Measurements from ENCODE around the gene NTN5. TPM values are rescaled to one million over a fixed set of nuclear protein-coding genes. Genes with fewer than 3 reads are reported as not detected.

NTN5 gene
- not detected in 2 replicates for total RNA-seq

GRCh38 chr19:48672994-48673393 is at the start of gene NTN5:
NTN5 (minus strand) TSS chr19:48673017; CDS start chr19:48670986, 2,031 bp downstream.

GRCh38 chr19:48719263-48720171 is 46.7 kb upstream of the NTN5 start, which contains the start of gene MAMSTR:
MAMSTR (minus strand) TSS chr19:48719725; CDS start chr19:48719031, 694 bp downstream.

GRCh38 chr19:48695743-48696352 is 23.0 kb upstream of the NTN5 start, which contains the start of gene FUT2:
FUT2 (plus strand) TSS chr19:48695971; CDS start chr19:48702957, 6,986 bp downstream.

GRCh38 chr19:48646001-48646721 is 26.7 kb downstream of the NTN5 start, which contains the start of gene CA11:
CA11 (minus strand) TSS chr19:48646187; CDS start chr19:48645632, 555 bp downstream.

GRCh38 chr19:48636859-48637448 is 35.9 kb downstream of the NTN5 start, which contains the start of gene DBP:
DBP (minus strand) TSS chr19:48637379; CDS start chr19:48636994, 385 bp downstream.

GRCh38 chr19:48618916-48619691 is 53.7 kb downstream of the NTN5 start, which contains the start of the genes RPL18 and SPHK2:
RPL18 (minus strand) TSS chr19:48619178; CDS start chr19:48619143, 35 bp downstream.
SPHK2 (plus strand) TSS chr19:48619506; CDS start chr19:48620515, 1,009 bp downstream.

GRCh38 chr19:48614436-48615230 is 58.2 kb downstream of the NTN5 start, which contains the start of gene FAM83E:
FAM83E (minus strand) TSS chr19:48615076; CDS start chr19:48613372, 1,704 bp downstream.

Other genes starting within 250 kb of the NTN5 start
- gene GRWD1, start 227.0 kb downstream of the NTN5 start, total RNA-seq = 43.8 and 59.7 TPM in 2 replicates
- gene KCNJ14, start 217.4 kb downstream of the NTN5 start, total RNA-seq = 0.33 and 0.76 TPM in 2 replicates
- gene CYTH2, start 203.6 kb downstream of the NTN5 start, total RNA-seq = 87.2 and 90.8 TPM in 2 replicates
- gene LMTK3, start 161.2 kb downstream of the NTN5 start, total RNA-seq = under 0.01 and 0.10 TPM in 2 replicates
- gene SULT2B1, start 120.8 kb downstream of the NTN5 start, total RNA-seq = not detected in 2 replicates
- not detected in 2 replicates for gene SPACA4, start 66.3 kb downstream of the NTN5 start, total RNA-seq
- gene FAM83E, start 57.9 kb downstream of the NTN5 start, total RNA-seq = 0.33 TPM in 1 of 2 replicates, not detected in the other
- gene RPL18, start 53.8 kb downstream of the NTN5 start, total RNA-seq = 1,820 and 2,339 TPM in 2 replicates
- 11.4 and 15.2 TPM in 2 replicates for gene SPHK2, start 53.5 kb downstream of the NTN5 start, total RNA-seq
- 0.57 and 2.0 TPM in 2 replicates for gene DBP, start 35.6 kb downstream of the NTN5 start, total RNA-seq
- 1.3 and 2.0 TPM in 2 replicates for gene CA11, start 26.8 kb downstream of the NTN5 start, total RNA-seq
- not detected in 2 replicates for gene FUT2, start 23.0 kb upstream of the NTN5 start, total RNA-seq
- gene MAMSTR, start 46.7 kb upstream of the NTN5 start, total RNA-seq = 0.33 and 0.38 TPM in 2 replicates
- gene RASIP1, start 67.6 kb upstream of the NTN5 start, total RNA-seq = 88.4 and 127 TPM in 2 replicates
- gene IZUMO1, start 73.9 kb upstream of the NTN5 start, total RNA-seq = under 0.01 and 0.29 TPM in 2 replicates
- 6.5 and 8.5 TPM in 2 replicates for gene FUT1, start 79.6 kb upstream of the NTN5 start, total RNA-seq
- gene FGF21, start 82.5 kb upstream of the NTN5 start, total RNA-seq = not detected in 2 replicates
- 39.9 and 55.5 TPM in 2 replicates for gene BCAT2, start 138.0 kb upstream of the NTN5 start, total RNA-seq
- gene HSD17B14, start 163.5 kb upstream of the NTN5 start, total RNA-seq = 0.98 and 3.5 TPM in 2 replicates
- gene PLEKHA4, start 195.6 kb upstream of the NTN5 start, total RNA-seq = 2.0 and 5.6 TPM in 2 replicates
- 45.4 and 49.8 TPM in 2 replicates for gene PPP1R15A, start 199.4 kb upstream of the NTN5 start, total RNA-seq
- not detected in 2 replicates for gene TULP2, start 225.7 kb upstream of the NTN5 start, total RNA-seq
- gene NUCB1, start 227.3 kb upstream of the NTN5 start, total RNA-seq = 151 and 295 TPM in 2 replicates